Thyroid gland (tissue), 4 donors: ENCODE measurements around the gene OR52H1.

Experiments
- CTCF ChIP-seq, 6 experiments: fragments of 200-600 bp in 3 of 6; fragments of 450-650 bp in 3 of 6; sonication (generic) in 3 of 6; IDR thresholded peaks; one replicate each; pipeline ENCODE4 v1.5.1; 2016 to 2019; ENCODE audit warnings: antibody characterized with exemption in 6 of 6, mild to moderate bottlenecking in 2 of 6, inconsistent platforms in 1 of 6, moderate library complexity in 1 of 6
- POLR2A ChIP-seq, 2 donors: fragments of 450-650 bp; IDR thresholded peaks; one replicate each; pipeline ENCODE4 v1.6.1; 2017; ENCODE audit warnings: antibody characterized with exemption in 2 of 2, mild to moderate bottlenecking in 2 of 2, moderate library complexity in 1 of 2

- no peak for TF ChIP-seq CTCF (IDR thresholded peaks at IDR 0.05)
- TF ChIP-seq POLR2A (IDR thresholded peaks at IDR 0.05): no peak
These were observed 42.8 kb downstream of the OR52H1 start for GRCh38 chr11:5505363-5506048.
